Naive thymus-derived CD4-positive, alpha-beta T cell (primary cell): ENCODE data around the gene TEKT5. TPM values are rescaled to one million over a fixed set of nuclear protein-coding genes. Genes with fewer than 3 reads are reported as not detected.

Experiments used
- ATAC-seq: fragments of 150-1000 bp; cut with Tn5 transposase; 2 replicates; pipeline ENCODE4 v1.10.0; 2021; ENCODE audit warnings: mild to moderate bottlenecking, moderate library complexity
- CTCF ChIA-PET: fragments of 350-600 bp; sonication (Branson Sonifier 250); formaldehyde crosslinking; loops from one replicate; lab custom pipeline; 2021; ENCODE audit warnings: antibody characterized with exemption; lab: Charles Lee
- POLR2A ChIA-PET: fragments of 350-600 bp; sonication (Branson Sonifier 250); formaldehyde crosslinking; loops from one replicate; lab custom pipeline; 2021; ENCODE audit warnings: antibody characterized with exemption, inconsistent platforms; lab: Charles Lee
- DNase-seq, 9 donors: peaks; one replicate each; pipeline versions ENCODE4 v3.0.0 to v3.0.0-alpha.2; 2020 to 2022; ENCODE audit warnings: mixed read lengths in 1 of 9
- H3K27ac ChIP-seq: one replicate; pipeline ENCODE4 v1.7.0; 2013; ENCODE audit warnings: mild to moderate bottlenecking, low read depth, low read length, moderate library complexity
- H3K27me3 ChIP-seq, 2 donors: one replicate each; pipeline ENCODE4 v1.7.0; 2013; ENCODE audit warnings: low read length in 2 of 2, mild to moderate bottlenecking in 2 of 2, moderate library complexity in 2 of 2; ENCODE audit not compliant: control insufficient read depth in 2 of 2, insufficient read depth in 2 of 2
- H3K36me3 ChIP-seq, 3 experiments: 1 replicate in 2 of 3; 2 replicates in 1 of 3; pipeline ENCODE4 v1.7.0; 2013; ENCODE audit warnings: low read length in 3 of 3, mild to moderate bottlenecking in 3 of 3, moderate library complexity in 1 of 3; ENCODE audit not compliant: insufficient read depth in 3 of 3, control insufficient read depth in 2 of 3
- H3K4me1 ChIP-seq, 2 donors: one replicate each; pipeline ENCODE4 v1.7.0; 2013; ENCODE audit warnings: low read length in 2 of 2, mild to moderate bottlenecking in 2 of 2, moderate library complexity in 1 of 2; ENCODE audit not compliant: control insufficient read depth in 2 of 2, insufficient read depth in 2 of 2
- H3K4me3 ChIP-seq: 2 replicates; pipeline ENCODE4 v1.7.0; 2013; ENCODE audit warnings: mild to moderate bottlenecking, low read length
- H3K9me3 ChIP-seq, 3 experiments: 1 replicate in 2 of 3; 2 replicates in 1 of 3; pipeline ENCODE4 v1.7.0; 2013; ENCODE audit warnings: low read length in 3 of 3; ENCODE audit not compliant: control insufficient read depth in 2 of 3
- H3K27ac Mint-ChIP-seq, 9 donors: one replicate each; pipeline ENCODE4 v1.8.0; 2020 to 2022; ENCODE audit warnings: mixed read lengths in 9 of 9, mild to moderate bottlenecking in 8 of 9, moderate library complexity in 5 of 9, inconsistent platforms in 2 of 9
- H3K27me3 Mint-ChIP-seq, 5 donors: one replicate each; pipeline ENCODE4 v1.8.0; 2021 to 2022; ENCODE audit warnings: mixed read lengths in 5 of 5, mild to moderate bottlenecking in 1 of 5
- H3K36me3 Mint-ChIP-seq, 5 donors: one replicate each; pipeline ENCODE4 v1.8.0; 2020 to 2022; ENCODE audit warnings: mixed read lengths in 5 of 5, mild to moderate bottlenecking in 3 of 5, inconsistent platforms in 1 of 5
- H3K4me1 Mint-ChIP-seq, 7 donors: one replicate each; pipeline ENCODE4 v1.8.0; 2020 to 2022; ENCODE audit warnings: mixed read lengths in 7 of 7, mild to moderate bottlenecking in 3 of 7, inconsistent platforms in 1 of 7
- H3K4me3 Mint-ChIP-seq, 10 donors: one replicate each; pipeline ENCODE4 v1.8.0; 2020 to 2022; ENCODE audit warnings: mild to moderate bottlenecking in 10 of 10, mixed read lengths in 10 of 10, moderate library complexity in 6 of 10, inconsistent platforms in 2 of 10
- H3K9me3 Mint-ChIP-seq, 11 donors: one replicate each; pipeline ENCODE4 v1.8.0; 2020 to 2022; ENCODE audit warnings: mixed read lengths in 11 of 11, mild to moderate bottlenecking in 4 of 11, inconsistent platforms in 1 of 11, moderate library complexity in 1 of 11
- intact Hi-C, 2 donors: fragments of 100-400 bp; cut with micrococcal nuclease; formaldehyde crosslinking; loops; one replicate each; pipeline ENCODE4 v1.15.1; 2023
- polyA plus RNA-seq, 2 donors: library from polyadenylated mRNA; unstranded; fragments of 300-500 nt; fragmentation: Illumina TruSeq; gene quantifications; one replicate each; pipeline ENCODE4 v1.2.3, GENCODE V29; 2021
- total RNA-seq, 6 experiments: library from RNA in 5 of 6; stranded (reverse) in 5 of 6; gene quantifications; 1 replicate in 5 of 6; 2 replicates in 1 of 6; pipeline ENCODE4 v1.2.3 and lab custom pipeline; 2021 to 2026

The TEKT5 gene
- total and polyA plus RNA-seq, 7 experiments from 2014 or later: 0.68 TPM; not detected in 6

GRCh38 chr16:10616419-10616755 lies 78.3 kb downstream of the TEKT5 start:
- Histone ChIP-seq H3K36me3 (no peaks in the 10 kb centered on the region), H3K4me1 (no peaks in the 10 kb centered on the region), H3K27ac (no peak overlapping the region), H3K27me3 (peaks cover 0 to 2% of the 10 kb centered on the region in 2 donors), H3K4me3 (no peak overlapping the region), H3K9me3 (no peaks in the 10 kb centered on the region)
- Mint-ChIP-seq H3K27ac (no peak overlapping the region), H3K27me3 (peaks cover 5 to 31% (median 16%) of the 10 kb centered on the region in 5 donors), H3K4me1 (peaks cover 0 to 4% (median 0%) of the 10 kb centered on the region in 7 donors), H3K9me3 (peaks cover 0 to 4% (median 0%) of the 10 kb centered on the region in 11 donors), H3K4me3 (no peak overlapping the region), H3K36me3 (no peaks in the 10 kb centered on the region)
- ChIA-PET CTCF (no interaction called here), POLR2A (no interaction called here)
- DNase-seq (no peak), ATAC-seq (no peak)
- intact Hi-C loops: no loop called here

- no peaks in the 10 kb centered on the region for H3K4me1 ChIP-seq
- ChIA-PET POLR2A (no interaction called here), CTCF (no interaction called here)
- no peak overlapping the region for H3K27ac ChIP-seq
- Mint-ChIP-seq H3K4me1 (peaks cover 0 to 4% (median 0%) of the 10 kb centered on the region in 7 donors), H3K9me3 (peaks cover 0 to 4% (median 0%) of the 10 kb centered on the region in 11 donors), H3K36me3 (no peaks in the 10 kb centered on the region), H3K27ac (no peak overlapping the region), H3K27me3 (peaks cover 5 to 26% (median 15%) of the 10 kb centered on the region in 5 donors), H3K4me3 (no peak overlapping the region)
- intact Hi-C loops: no loop called here
- no peak for ATAC-seq
- no peak for DNase-seq
- no peaks in the 10 kb centered on the region for H3K27me3 ChIP-seq
- no peaks in the 10 kb centered on the region for H3K36me3 ChIP-seq
- H3K9me3 ChIP-seq: no peaks in the 10 kb centered on the region
- H3K4me3 ChIP-seq: no peak overlapping the region
These were observed 80.0 kb downstream of the TEKT5 start for GRCh38 chr16:10614685-10615084.

GRCh38 chr16:10613785-10614485 lies 80.8 kb downstream of the TEKT5 start:
- Histone ChIP-seq H3K4me1 (no peaks in the 10 kb centered on the region), H3K27ac (no peak overlapping the region), H3K36me3 (no peaks in the 10 kb centered on the region), H3K4me3 (no peak overlapping the region), H3K27me3 (no peaks in the 10 kb centered on the region), H3K9me3 (no peaks in the 10 kb centered on the region)
- ATAC-seq (peak; percentile 83), DNase-seq (no peak)
- Mint-ChIP-seq H3K9me3 (peaks cover 0 to 4% (median 0%) of the 10 kb centered on the region in 11 donors), H3K27ac (no peak overlapping the region), H3K4me3 (no peak overlapping the region), H3K4me1 (peaks cover 0 to 2% (median 0%) of the 10 kb centered on the region in 7 donors), H3K27me3 (peaks cover 3 to 19% (median 15%) of the 10 kb centered on the region in 5 donors), H3K36me3 (no peaks in the 10 kb centered on the region)
- ChIA-PET POLR2A (no interaction called here), CTCF (no interaction called here)
- intact Hi-C loops: no loop called here

GRCh38 chr16:10612649-10613179 lies 82.0 kb downstream of the TEKT5 start:
- H3K4me1 Mint-ChIP-seq: no peaks in the 10 kb centered on the region

DNA sequence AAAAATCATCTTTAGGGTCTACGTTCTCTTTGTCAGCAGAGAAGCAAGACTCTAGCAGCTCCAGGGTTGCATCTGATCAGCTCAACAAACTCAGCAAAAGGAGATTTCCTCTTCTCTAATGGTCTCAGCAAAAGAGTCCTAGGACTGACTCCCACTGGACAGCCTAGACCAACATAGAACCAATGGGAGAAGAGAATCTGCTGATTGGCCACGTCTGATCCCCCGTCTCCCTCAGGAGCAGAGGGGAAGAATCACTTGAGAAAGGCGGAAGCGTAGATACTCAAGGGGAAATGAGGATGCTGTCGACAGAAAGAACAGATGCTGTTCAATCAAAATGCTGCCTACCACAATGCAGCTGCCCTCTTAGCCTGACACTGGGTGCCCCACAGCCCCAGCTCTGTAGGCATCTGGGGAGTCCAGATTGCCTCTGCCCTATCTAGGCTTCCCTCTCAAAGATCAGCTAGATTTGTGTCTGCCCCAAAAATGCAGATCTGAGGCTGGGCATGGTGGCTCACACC lies 82.8 kb downstream of the TEKT5 start:
- ATAC-seq (no peak), DNase-seq (no peak)
- POLR2A ChIA-PET: no interaction called here
- H3K36me3 Mint-ChIP-seq: no peaks in the 10 kb centered on the region
- Histone ChIP-seq H3K4me3 (no peak overlapping the region), H3K4me1 (no peaks in the 10 kb centered on the region), H3K36me3 (no peaks in the 10 kb centered on the region), H3K27ac (no peak overlapping the region), H3K9me3 (no peaks in the 10 kb centered on the region), H3K27me3 (no peaks in the 10 kb centered on the region)
- intact Hi-C loops: no loop called here
- CTCF ChIA-PET: no interaction called here
- no peak overlapping the region for H3K4me3 Mint-ChIP-seq
- no peak overlapping the region for H3K27ac Mint-ChIP-seq
- peaks cover 0 to 13% (median 4%) of the 10 kb centered on the region in 5 donors for H3K27me3 Mint-ChIP-seq
- H3K9me3 Mint-ChIP-seq: no peaks in the 10 kb centered on the region
- no peaks in the 10 kb centered on the region for H3K4me1 Mint-ChIP-seq

More at GRCh38 chr16:10612649-10613179, 82.0 kb downstream of the TEKT5 start:
- Histone ChIP-seq H3K4me1 (no peaks in the 10 kb centered on the region), H3K4me3 (no peak overlapping the region), H3K27ac (no peak overlapping the region), H3K27me3 (no peaks in the 10 kb centered on the region), H3K9me3 (no peaks in the 10 kb centered on the region), H3K36me3 (no peaks in the 10 kb centered on the region)
- ChIA-PET CTCF (no interaction called here), POLR2A (no interaction called here)
- H3K27ac Mint-ChIP-seq: no peak overlapping the region
- H3K9me3 Mint-ChIP-seq: peaks cover 0 to 3% (median 0%) of the 10 kb centered on the region in 11 donors
- ATAC-seq (no peak), DNase-seq (no peak)
- H3K27me3 Mint-ChIP-seq: peaks cover 0 to 11% (median 6%) of the 10 kb centered on the region in 5 donors
- H3K36me3 Mint-ChIP-seq: no peaks in the 10 kb centered on the region
- intact Hi-C loops: no loop called here
- H3K4me3 Mint-ChIP-seq: no peak overlapping the region

DNA sequence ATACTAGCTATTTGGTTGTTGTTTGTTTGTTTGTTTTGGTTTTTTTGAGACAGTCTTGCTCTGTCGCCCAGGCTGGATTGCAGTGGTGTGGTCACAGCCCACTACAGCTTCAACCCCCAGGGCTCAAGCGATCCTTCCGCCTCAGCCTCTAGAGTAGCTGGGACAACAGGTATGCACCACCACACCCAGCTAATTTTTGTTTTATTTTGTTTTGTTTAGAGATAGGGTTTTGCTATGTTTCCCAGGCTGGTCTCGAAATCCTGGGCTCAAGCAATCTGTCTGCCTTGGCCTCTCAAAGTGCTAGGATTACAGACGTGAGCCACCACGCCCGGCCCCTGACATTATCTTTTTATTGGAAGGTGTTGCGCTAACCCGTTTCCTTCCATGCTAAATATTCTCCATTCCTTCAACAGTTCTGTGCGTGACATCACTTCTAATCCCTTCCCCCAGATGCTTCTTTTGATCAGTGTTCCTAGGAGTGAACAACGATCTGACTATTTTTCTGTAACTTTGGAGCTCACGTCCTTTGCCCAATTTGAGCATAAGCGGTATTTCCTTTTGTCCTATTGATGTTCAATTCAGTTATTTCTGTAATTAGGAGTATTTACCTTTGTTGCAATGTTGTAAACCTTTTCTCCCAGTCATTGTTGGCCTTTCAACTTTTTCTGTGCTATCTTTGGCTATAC lies 84.1 kb downstream of the TEKT5 start:
- POLR2A ChIA-PET: no interaction called here
- Histone ChIP-seq H3K4me1 (no peaks in the 10 kb centered on the region), H3K9me3 (no peaks in the 10 kb centered on the region), H3K27me3 (no peaks in the 10 kb centered on the region), H3K36me3 (no peaks in the 10 kb centered on the region), H3K27ac (no peak overlapping the region), H3K4me3 (no peak overlapping the region)
- DNase-seq: no peak
- intact Hi-C loops: no loop called here
- no peaks in the 10 kb centered on the region for H3K9me3 Mint-ChIP-seq
- H3K36me3 Mint-ChIP-seq: no peaks in the 10 kb centered on the region
- no peaks in the 10 kb centered on the region for H3K4me1 Mint-ChIP-seq
- no peak overlapping the region for H3K4me3 Mint-ChIP-seq
- H3K27me3 Mint-ChIP-seq: peaks cover 0 to 20% (median 12%) of the 10 kb centered on the region in 5 donors
- H3K27ac Mint-ChIP-seq: no peak overlapping the region
- ATAC-seq: no peak
- CTCF ChIA-PET: no interaction called here
